Endometrial microvascular endothelial cells (primary cell): Measurements from ENCODE around the gene IRF2BP2. TPM values are rescaled to one million over a fixed set of nuclear protein-coding genes. Genes with fewer than 3 reads are reported as not detected.

Experiments used
- in situ Hi-C: cut with HindIII; loops from 2 replicates; pipeline ENCODE4 v1.10.0; 2017; ENCODE audit warnings: low sequenced_read_pairs, low pct_unique_long_range_greater_than_20kb; ENCODE audit errors: inconsistent ontology term
- total RNA-seq: library from RNA; depleted of rRNA; stranded (reverse); fragments of >200 nt; gene quantifications from one replicate; pipeline ENCODE4 v1.2.3, GENCODE V29; 2015; ENCODE audit errors: inconsistent ontology term

IRF2BP2 gene
- total RNA-seq, 1 donor from 2014 or later: 57.4 TPM

- in situ Hi-C loops: no loop called here
Observed at GRCh38 chr1:234572966-234573365, 37.0 kb downstream of the IRF2BP2 start.

GRCh38 chr1:234571702-234572101 lies 38.3 kb downstream of the IRF2BP2 start:
- in situ Hi-C loops: no loop called here

GRCh38 chr1:234570329-234571120 lies 39.5 kb downstream of the IRF2BP2 start:
- in situ Hi-C loops: no loop called here

GRCh38 chr1:234568345-234568744 lies 41.6 kb downstream of the IRF2BP2 start:
- in situ Hi-C loops: no loop called here

- in situ Hi-C loops: no loop called here
Observed at GRCh38 chr1:234565132-234565531, 44.8 kb downstream of the IRF2BP2 start.

- in situ Hi-C loops: no loop called here
Observed at GRCh38 chr1:234564035-234565029, 45.6 kb downstream of the IRF2BP2 start.

- in situ Hi-C loops: no loop called here
Observed at GRCh38 chr1:234562334-234562733, 47.6 kb downstream of the IRF2BP2 start.

GRCh38 chr1:234561319-234561718 lies 48.7 kb downstream of the IRF2BP2 start:
- in situ Hi-C loops: no loop called here

GRCh38 chr1:234559902-234560676 lies 49.9 kb downstream of the IRF2BP2 start:
- in situ Hi-C loops: no loop called here

- in situ Hi-C loops: no loop called here
Observed at GRCh38 chr1:234559152-234559901, 50.7 kb downstream of the IRF2BP2 start.

GRCh38 chr1:234558330-234558836 lies 51.6 kb downstream of the IRF2BP2 start:
- in situ Hi-C loops: no loop called here

GRCh38 chr1:234556245-234556943 lies 53.6 kb downstream of the IRF2BP2 start:
- in situ Hi-C loops: no loop called here

- in situ Hi-C loops: no loop called here
Observed at GRCh38 chr1:234555390-234556024, 54.5 kb downstream of the IRF2BP2 start.

- in situ Hi-C loops: no loop called here
Observed at GRCh38 chr1:234554698-234555311, 55.2 kb downstream of the IRF2BP2 start.
